Measurements from ENCODE around the gene NPY4R. TPM values are rescaled to one million over a fixed set of nuclear protein-coding genes. Genes with fewer than 3 reads are reported as not detected.
"Not testable (repeated sequence)": the region's sequence is repeated elsewhere in the genome, so short reads cannot be mapped to it uniquely, and the experiment has no call there.

Gene NPY4R
- polyA plus RNA-seq (ENCODE audit: insufficient read length in 12 of 12): under 1 TPM in 5 of 12 donors, not detected in 7; 0.12 to 0.71 (median 0.21) TPM
- long read RNA-seq, donor 1, partial matches to known transcripts: 0 of 1 reads
- long read RNA-seq, donor 1, other reads (novel, unspliced or antisense): 0 of 1 reads
- long read RNA-seq, donor 2: 0 reads
- long read RNA-seq, donor 3: 0 reads
- long read RNA-seq, donor 4: 0 reads
- long read RNA-seq, donor 5: 0 reads
- long read RNA-seq, donor 6: 0 reads
- long read RNA-seq, donor 7: 0 reads
- long read RNA-seq, donor 8: 0 reads
- long read RNA-seq, donor 9: 0 reads
- long read RNA-seq, donor 10: 0 reads
- long read RNA-seq, donor 11: 0 reads

GRCh38 chr10:46465765-46466164 is at the start of gene NPY4R:
TSS of gene NPY4R (minus strand) at chr10:46465958. CDS start at chr10:46462635, 3,323 bp downstream.
- DNase-seq: not testable (repeated sequence)

- DNase-seq: no peak
These were observed 49.6 kb upstream of the NPY4R start for GRCh38 chr10:46515366-46515765.

- DNase-seq: no peak
These were observed 49.1 kb upstream of the NPY4R start for GRCh38 chr10:46514899-46515298.

GRCh38 chr10:46514431-46514861 is 48.7 kb upstream of the NPY4R start:
- no peak for DNase-seq

GRCh38 chr10:46513333-46513732 is 47.6 kb upstream of the NPY4R start:
- DNase-seq: not testable (repeated sequence)

- not testable (repeated sequence) for DNase-seq
These were observed 47.0 kb upstream of the NPY4R start for GRCh38 chr10:46512725-46513124.

- not testable (repeated sequence) for DNase-seq
These were observed 46.2 kb upstream of the NPY4R start for GRCh38 chr10:46512002-46512401.

GRCh38 chr10:46499990-46500389 is 34.2 kb upstream of the NPY4R start:
- DNase-seq: not testable (repeated sequence)

GRCh38 chr10:46498985-46499703 is 33.4 kb upstream of the NPY4R start:
- DNase-seq: not testable (repeated sequence)

GRCh38 chr10:46497878-46498277 is 32.1 kb upstream of the NPY4R start:
- DNase-seq: not testable (repeated sequence)

GRCh38 chr10:46497401-46497800 is 31.6 kb upstream of the NPY4R start:
- DNase-seq: not testable (repeated sequence)

- DNase-seq: not testable (repeated sequence)
These were observed 25.8 kb upstream of the NPY4R start for GRCh38 chr10:46491364-46492114.

GRCh38 chr10:46490285-46490684 is 24.5 kb upstream of the NPY4R start:
- DNase-seq: not testable (repeated sequence)

- not testable (repeated sequence) for DNase-seq
These were observed 20.7 kb upstream of the NPY4R start for GRCh38 chr10:46486459-46486858.

- not testable (repeated sequence) for DNase-seq
These were observed 9.1 kb upstream of the NPY4R start for GRCh38 chr10:46474746-46475320.

GRCh38 chr10:46473758-46474157 is 8.0 kb upstream of the NPY4R start:
- DNase-seq: not testable (repeated sequence)

- not testable (repeated sequence) for DNase-seq
These were observed 4.4 kb upstream of the NPY4R start for GRCh38 chr10:46470134-46470533.

GRCh38 chr10:46468119-46468809 is 2.5 kb upstream of the NPY4R start:
- not testable (repeated sequence) for DNase-seq

GRCh38 chr10:46463608-46464007 is 2.1 kb downstream of the NPY4R start:
- not testable (repeated sequence) for DNase-seq

- not testable (repeated sequence) for DNase-seq
These were observed 3.5 kb downstream of the NPY4R start for GRCh38 chr10:46462276-46462675.

- not testable (repeated sequence) for DNase-seq
These were observed 6.2 kb downstream of the NPY4R start for GRCh38 chr10:46459579-46459978.

Measured in muscle of arm (tissue), 14 donors.